Osteocyte (in vitro differentiated cells): ENCODE results near the gene POMC. TPM values are rescaled to one million over a fixed set of nuclear protein-coding genes. Genes with fewer than 3 reads are reported as not detected.
"Not testable (repeated sequence)": the region's sequence is repeated elsewhere in the genome, so short reads cannot be mapped to it uniquely, and the experiment has no call there.

Source experiments
- DNase-seq: peaks from one replicate; pipeline ENCODE4 v3.0.0; 2021; ENCODE audit warnings: mixed read lengths; ENCODE audit not compliant: unreplicated experiment; ENCODE audit errors: extremely low spot score
- H3K27ac Mint-ChIP-seq: one replicate; pipeline ENCODE4 v1.8.0; 2021; ENCODE audit warnings: mild to moderate bottlenecking, mixed read lengths; ENCODE audit not compliant: unreplicated experiment
- H3K27me3 Mint-ChIP-seq: one replicate; pipeline ENCODE4 v1.8.0; 2021; ENCODE audit warnings: mixed read lengths; ENCODE audit not compliant: unreplicated experiment
- H3K36me3 Mint-ChIP-seq: one replicate; pipeline ENCODE4 v1.8.0; 2021; ENCODE audit warnings: mixed read lengths; ENCODE audit not compliant: unreplicated experiment
- H3K4me1 Mint-ChIP-seq: one replicate; pipeline ENCODE4 v1.8.0; 2021; ENCODE audit warnings: mixed read lengths; ENCODE audit not compliant: unreplicated experiment
- H3K4me3 Mint-ChIP-seq: one replicate; pipeline ENCODE4 v1.8.0; 2021; ENCODE audit warnings: mild to moderate bottlenecking, moderate library complexity, mixed read lengths; ENCODE audit not compliant: unreplicated experiment
- H3K9me3 Mint-ChIP-seq: one replicate; pipeline ENCODE4 v1.8.0; 2021; ENCODE audit warnings: mixed read lengths; ENCODE audit not compliant: unreplicated experiment
- total RNA-seq: library from RNA; stranded (reverse); gene quantifications from 2 replicates; pipeline ENCODE4 v1.2.1, GENCODE V29; 2021
- TF ChIP-seq, protein P1 (sequence below): fragments of 200-600 bp; sonication (generic); IDR thresholded peaks from 2 replicates; pipeline ENCODE4 v1.5.0; 2021; ENCODE audit warnings: antibody characterized with exemption, mild to moderate bottlenecking, moderate library complexity

The POMC gene
- total RNA-seq, 1 donor from 2014 or later, result not detected

DNA sequence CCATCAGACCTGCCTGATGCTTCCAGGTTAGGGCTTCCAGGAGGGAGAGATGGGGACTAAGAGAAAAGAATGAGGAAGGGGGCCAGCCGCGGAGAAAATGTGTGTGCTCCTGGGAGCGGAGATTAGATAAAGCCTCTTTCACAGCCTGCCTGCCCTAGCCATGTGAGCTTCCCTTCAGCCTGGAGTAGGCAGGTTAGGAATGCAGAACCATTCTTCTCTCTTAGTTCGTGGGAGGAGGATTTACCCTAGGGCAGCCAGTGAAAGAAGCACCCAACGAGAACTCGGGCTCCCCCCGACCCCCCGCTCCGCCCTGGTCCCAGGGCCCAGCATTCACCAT is 36.1 kb downstream of the POMC start:
- no peak for DNase-seq
- Mint-ChIP-seq H3K36me3 (no peaks in the 10 kb centered on the region), H3K27me3 (no peaks in the 10 kb centered on the region), H3K4me1 (no peaks in the 10 kb centered on the region), H3K9me3 (no peaks in the 10 kb centered on the region), H3K27ac (no peak overlapping the region), H3K4me3 (no peak overlapping the region)
- TF ChIP-seq, protein P1, sequence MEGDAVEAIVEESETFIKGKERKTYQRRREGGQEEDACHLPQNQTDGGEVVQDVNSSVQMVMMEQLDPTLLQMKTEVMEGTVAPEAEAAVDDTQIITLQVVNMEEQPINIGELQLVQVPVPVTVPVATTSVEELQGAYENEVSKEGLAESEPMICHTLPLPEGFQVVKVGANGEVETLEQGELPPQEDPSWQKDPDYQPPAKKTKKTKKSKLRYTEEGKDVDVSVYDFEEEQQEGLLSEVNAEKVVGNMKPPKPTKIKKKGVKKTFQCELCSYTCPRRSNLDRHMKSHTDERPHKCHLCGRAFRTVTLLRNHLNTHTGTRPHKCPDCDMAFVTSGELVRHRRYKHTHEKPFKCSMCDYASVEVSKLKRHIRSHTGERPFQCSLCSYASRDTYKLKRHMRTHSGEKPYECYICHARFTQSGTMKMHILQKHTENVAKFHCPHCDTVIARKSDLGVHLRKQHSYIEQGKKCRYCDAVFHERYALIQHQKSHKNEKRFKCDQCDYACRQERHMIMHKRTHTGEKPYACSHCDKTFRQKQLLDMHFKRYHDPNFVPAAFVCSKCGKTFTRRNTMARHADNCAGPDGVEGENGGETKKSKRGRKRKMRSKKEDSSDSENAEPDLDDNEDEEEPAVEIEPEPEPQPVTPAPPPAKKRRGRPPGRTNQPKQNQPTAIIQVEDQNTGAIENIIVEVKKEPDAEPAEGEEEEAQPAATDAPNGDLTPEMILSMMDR, result no peak

- no peaks in the 10 kb centered on the region for H3K36me3 Mint-ChIP-seq
- H3K4me3 Mint-ChIP-seq, result no peak overlapping the region
- DNase-seq, result no peak
- no peaks in the 10 kb centered on the region for H3K4me1 Mint-ChIP-seq
- TF ChIP-seq, protein P1, result no peak
- no peak overlapping the region for H3K27ac Mint-ChIP-seq
- no peaks in the 10 kb centered on the region for H3K9me3 Mint-ChIP-seq
- no peaks in the 10 kb centered on the region for H3K27me3 Mint-ChIP-seq
These were observed 36.6 kb downstream of the POMC start for GRCh38 chr2:25131567-25132298.

GRCh38 chr2:25131253-25131566 is 37.2 kb downstream of the POMC start:
- H3K9me3 Mint-ChIP-seq, result no peaks in the 10 kb centered on the region
- no peak for DNase-seq
- no peaks in the 10 kb centered on the region for H3K36me3 Mint-ChIP-seq
- TF ChIP-seq, protein P1, result no peak
- no peaks in the 10 kb centered on the region for H3K4me1 Mint-ChIP-seq
- no peaks in the 10 kb centered on the region for H3K27me3 Mint-ChIP-seq
- H3K27ac Mint-ChIP-seq, result no peak overlapping the region
- H3K4me3 Mint-ChIP-seq, result no peak overlapping the region

DNA sequence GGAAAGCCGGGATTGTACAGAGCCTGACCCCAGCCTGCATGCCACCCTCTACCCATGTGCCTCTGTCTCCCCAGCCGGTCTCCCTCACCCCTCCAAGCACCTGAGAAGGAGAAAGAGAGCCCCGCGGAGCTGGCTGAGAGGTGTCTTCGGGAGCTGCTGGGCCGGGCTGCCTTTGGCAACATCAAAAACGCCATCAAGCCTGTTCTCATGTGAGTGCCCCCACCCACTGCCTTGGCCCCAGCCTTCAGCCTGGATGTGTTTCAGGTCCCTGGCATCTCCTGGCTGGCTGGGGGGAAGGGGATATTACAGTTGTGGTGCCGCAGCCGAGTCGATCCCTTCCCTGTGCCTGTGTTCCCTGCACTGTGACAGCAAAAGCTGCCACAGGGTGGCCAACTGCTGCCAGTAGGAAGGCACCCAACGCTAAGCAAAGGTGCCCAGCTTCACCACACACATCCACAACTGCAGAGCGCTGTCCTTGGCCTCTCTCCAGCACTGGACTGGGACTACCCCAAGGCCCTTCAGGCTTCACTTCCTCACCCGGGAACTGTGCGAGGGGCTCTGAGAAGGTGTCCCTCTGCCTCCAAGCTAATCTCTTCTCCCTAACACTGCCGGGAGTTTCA is 38.4 kb downstream of the POMC start:
- H3K36me3 Mint-ChIP-seq, result no peaks in the 10 kb centered on the region
- TF ChIP-seq, protein P1, result no peak
- no peaks in the 10 kb centered on the region for H3K27me3 Mint-ChIP-seq
- H3K4me3 Mint-ChIP-seq, result no peak overlapping the region
- DNase-seq, result no peak
- H3K4me1 Mint-ChIP-seq, result no peaks in the 10 kb centered on the region
- no peaks in the 10 kb centered on the region for H3K9me3 Mint-ChIP-seq
- H3K27ac Mint-ChIP-seq, result no peak overlapping the region

DNA sequence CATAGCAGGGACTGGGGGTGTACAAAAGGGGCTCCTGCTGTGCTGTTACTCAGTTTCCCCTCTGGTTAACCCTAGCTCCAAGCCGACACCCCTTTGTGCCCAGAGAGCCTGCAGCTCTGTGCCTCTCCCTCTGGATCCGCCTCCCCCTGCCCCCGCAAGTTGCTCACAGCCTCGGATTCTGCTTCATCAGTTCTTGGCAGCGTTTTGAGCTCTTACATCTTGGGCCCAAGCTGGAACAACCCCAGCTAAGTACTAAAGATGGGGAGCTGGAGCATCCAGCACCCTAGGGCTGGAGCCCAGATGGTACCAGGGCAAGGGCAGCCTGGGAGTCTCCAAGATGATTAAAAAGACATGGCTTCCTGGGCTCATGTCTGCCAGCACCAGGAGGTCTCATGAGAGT is 40.7 kb downstream of the POMC start:
- H3K4me1 Mint-ChIP-seq, result no peaks in the 10 kb centered on the region
- H3K9me3 Mint-ChIP-seq, result no peaks in the 10 kb centered on the region
- no peak overlapping the region for H3K4me3 Mint-ChIP-seq
- H3K36me3 Mint-ChIP-seq, result no peaks in the 10 kb centered on the region
- H3K27ac Mint-ChIP-seq, result no peak overlapping the region
- TF ChIP-seq, protein P1, result no peak
- DNase-seq, result no peak
- no peaks in the 10 kb centered on the region for H3K27me3 Mint-ChIP-seq

- H3K4me1 Mint-ChIP-seq, H3K27ac Mint-ChIP-seq, H3K9me3 Mint-ChIP-seq, H3K27me3 Mint-ChIP-seq, H3K36me3 Mint-ChIP-seq, DNase-seq, H3K4me3 Mint-ChIP-seq: not testable (repeated sequence)
These were observed 41.3 kb downstream of the POMC start for GRCh38 chr2:25127071-25127470.
